GM18526 (cell line): ENCODE measurements around the gene PCDHGA1.

Experiments
- POLR2A ChIP-seq: IDR thresholded peaks from 3 replicates; pipeline ENCODE4 v1.6.1; 2011; ENCODE audit not compliant: insufficient read length; ENCODE audit errors: extremely low read depth

PCDHGA1 gene

DNA sequence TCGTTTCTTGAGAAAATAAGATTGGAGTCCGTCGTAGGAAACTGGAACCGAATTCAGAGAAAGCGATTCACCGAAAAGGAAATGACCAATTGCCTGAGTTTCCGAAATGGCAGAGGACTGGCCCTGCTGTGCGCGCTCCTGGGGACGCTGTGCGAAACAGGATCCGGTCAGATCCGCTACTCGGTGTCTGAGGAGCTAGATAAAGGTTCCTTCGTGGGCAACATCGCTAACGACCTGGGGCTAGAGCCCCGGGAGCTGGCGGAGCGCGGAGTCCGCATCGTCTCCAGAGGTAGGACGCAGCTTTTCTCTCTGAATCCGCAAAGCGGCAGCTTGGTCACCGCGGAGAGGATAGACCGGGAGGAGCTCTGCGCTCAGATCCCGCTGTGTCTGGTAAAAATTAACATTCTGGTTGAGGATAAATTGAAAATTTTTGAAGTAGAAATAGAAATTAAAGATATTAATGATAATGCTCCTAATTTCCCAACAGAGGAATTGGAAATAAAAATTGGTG is 13.7 kb downstream of the PCDHGA1 start:
- TF ChIP-seq POLR2A, result no peak

DNA sequence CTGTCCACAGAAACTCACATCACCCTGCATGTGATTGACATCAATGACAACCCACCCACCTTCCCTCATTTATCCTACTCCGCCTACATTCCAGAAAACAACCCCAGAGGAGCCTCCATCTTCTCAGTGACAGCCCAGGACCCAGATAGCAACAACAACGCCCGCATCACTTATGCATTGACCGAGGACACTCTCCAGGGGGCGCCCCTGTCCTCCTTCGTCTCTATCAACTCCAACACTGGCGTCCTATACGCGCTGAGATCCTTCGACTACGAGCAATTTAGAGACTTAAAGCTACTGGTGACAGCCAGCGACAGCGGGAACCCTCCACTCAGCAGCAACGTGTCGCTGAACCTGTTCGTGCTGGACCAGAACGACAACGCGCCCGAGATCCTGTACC is 15.0 kb downstream of the PCDHGA1 start:
- no peak for TF ChIP-seq POLR2A

DNA sequence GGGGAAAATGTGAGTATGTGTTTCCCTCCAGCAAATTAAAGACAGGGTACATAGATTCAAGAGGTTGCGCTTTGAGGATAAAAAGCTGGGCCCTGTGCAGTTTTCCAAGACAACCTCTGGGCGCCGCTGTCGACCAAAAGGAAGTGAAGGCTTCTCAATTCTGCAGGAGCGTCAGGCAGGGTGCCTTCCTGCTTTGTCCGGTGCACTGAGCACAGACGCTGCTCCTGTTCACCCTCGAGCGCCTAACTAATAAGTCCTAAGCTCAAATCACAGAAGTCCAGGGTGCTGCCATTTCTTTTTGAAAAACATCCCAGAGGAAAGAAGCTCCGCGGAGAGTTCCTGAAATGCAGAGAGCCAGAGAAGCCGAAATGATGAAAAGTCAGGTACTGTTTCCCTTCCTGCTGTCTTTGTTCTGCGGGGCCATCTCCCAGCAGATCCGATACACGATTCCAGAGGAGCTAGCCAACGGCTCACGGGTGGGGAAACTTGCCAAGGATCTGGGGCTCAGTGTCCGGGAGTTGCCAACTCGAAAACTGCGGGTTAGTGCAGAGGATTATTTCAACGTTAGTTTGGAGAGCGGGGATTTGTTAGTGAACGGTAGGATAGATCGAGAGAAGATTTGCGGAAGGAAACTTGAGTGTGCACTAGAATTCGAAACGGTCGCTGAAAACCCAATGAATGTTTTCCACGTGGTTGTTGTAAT is 19.8 kb downstream of the PCDHGA1 start, which contains the start of gene PCDHGB1:
PCDHGB1 (plus strand) TSS at position 183 of the 703 bp plus-strand sequence; CDS start at position 345, 162 bp downstream.
- TF ChIP-seq POLR2A, result no peak

DNA sequence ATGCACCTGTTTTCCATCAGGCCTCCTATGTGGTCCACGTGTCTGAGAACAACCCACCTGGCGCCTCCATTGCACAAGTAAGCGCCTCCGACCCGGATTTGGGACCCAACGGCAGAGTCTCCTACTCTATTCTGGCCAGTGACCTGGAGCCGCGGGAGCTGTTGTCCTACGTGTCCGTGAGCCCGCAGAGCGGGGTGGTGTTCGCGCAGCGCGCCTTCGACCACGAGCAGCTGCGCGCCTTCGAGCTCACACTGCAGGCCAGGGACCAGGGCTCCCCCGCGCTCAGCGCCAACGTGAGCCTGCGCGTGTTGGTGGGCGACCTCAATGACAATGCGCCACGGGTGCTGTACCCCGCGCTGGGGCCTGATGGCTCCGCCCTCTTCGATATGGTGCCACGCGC is 21.3 kb downstream of the PCDHGA1 start:
- TF ChIP-seq POLR2A, result no peak

DNA sequence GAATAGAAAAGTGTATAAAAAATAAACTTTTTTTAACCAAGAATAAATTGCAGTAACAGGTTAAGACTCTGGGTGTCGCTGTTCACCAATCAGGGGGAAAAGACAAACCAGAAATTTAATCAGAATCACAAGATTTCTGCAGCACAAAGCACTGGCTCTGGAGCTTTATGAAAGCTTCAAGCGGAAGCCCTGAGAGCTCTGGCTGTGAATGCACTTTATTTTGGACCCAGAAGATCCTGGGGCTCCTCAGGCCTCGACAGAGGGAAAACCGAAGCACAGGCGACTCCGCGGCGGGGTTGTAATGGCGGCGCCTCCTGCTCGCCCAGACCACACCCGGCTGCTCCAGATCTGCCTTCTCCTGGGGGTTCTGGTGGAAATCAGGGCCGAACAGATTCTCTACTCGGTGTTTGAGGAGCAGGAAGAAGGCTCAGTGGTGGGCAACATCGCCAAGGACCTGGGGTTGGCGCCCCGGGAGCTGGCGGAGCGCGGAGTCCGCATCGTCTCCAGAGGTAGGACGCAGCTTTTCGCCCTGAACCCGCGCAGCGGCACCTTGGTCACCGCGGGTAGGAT is 24.7 kb downstream of the PCDHGA1 start, which contains the start of gene PCDHGA4:
PCDHGA4 (plus strand) TSS at position 122 of the 570 bp plus-strand sequence; CDS start at position 209, 87 bp downstream.
- no peak for TF ChIP-seq POLR2A

DNA sequence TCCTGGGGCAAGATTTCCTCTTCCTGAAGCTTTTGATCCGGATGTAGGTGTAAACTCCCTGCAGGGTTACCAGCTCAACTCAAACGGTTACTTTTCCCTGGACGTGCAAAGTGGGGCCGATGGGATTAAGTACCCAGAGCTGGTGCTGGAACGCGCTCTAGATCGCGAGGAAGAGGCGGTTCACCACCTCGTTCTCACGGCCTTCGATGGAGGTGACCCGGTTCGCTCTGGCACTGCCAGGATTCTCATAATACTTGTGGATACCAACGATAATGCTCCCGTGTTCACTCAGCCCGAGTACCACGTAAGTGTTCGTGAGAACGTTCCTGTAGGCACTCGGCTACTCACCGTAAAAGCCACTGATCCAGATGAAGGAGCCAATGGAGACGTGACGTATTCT is 25.3 kb downstream of the PCDHGA1 start:
- no peak for TF ChIP-seq POLR2A

DNA sequence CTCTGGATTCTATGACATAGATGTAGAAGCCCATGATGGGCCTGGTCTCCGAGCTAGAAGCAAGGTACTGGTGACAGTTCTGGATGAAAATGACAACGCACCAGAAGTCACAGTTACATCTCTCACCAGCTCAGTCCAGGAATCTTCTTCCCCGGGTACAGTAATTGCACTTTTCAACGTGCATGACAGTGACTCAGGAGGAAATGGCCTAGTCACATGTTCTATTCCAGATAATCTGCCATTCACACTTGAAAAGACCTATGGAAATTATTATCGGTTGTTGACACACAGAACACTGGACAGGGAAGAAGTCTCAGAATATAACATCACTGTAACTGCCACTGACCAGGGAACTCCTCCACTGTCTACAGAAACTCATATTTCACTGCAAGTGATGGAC is 25.8 kb downstream of the PCDHGA1 start:
- no peak for TF ChIP-seq POLR2A

DNA sequence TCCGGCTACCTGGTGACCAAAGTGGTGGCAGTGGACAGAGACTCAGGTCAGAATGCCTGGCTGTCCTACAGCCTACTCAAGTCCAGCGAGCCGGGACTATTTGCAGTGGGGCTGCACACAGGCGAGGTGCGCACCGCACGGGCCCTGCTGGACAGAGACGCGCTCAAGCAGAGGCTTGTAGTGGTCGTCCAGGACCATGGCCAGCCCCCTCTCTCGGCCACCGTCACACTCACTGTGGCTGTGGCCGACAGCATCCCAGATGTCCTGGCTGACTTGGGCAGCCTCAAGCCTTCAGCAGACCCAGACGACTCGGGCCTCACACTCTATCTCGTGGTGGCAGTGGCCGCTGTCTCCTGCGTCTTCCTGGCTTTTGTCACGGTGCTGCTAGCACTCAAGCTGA is 26.6 kb downstream of the PCDHGA1 start:
- no peak for TF ChIP-seq POLR2A

DNA sequence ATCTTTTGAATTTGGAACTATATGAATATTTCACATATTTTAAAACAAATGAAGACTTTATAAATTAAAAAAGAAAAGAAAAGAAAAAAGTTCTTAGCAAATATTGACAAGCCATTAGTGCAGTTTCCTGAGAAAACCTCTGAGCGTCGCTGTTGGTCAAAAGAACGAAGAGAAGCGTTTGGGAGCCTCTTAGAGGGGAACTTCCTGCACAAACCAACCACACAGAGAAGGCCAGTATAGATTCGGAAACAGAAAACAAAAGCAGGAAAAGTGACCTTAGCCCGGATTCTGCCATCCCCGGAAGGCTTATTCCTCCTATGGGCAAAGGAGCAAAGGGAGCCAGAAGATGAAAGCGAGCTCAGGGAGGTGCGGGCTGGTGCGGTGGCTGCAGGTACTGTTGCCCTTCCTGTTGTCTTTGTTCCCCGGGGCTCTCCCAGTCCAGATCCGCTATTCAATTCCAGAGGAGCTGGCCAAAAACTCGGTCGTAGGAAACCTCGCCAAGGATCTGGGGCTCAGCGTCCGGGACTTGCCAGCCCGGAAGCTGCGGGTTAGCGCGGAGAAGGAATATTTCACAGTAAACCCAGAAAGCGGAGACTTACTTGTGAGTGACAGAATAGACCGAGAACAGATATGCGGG is 29.6 kb downstream of the PCDHGA1 start, which contains the start of gene PCDHGB2:
PCDHGB2 (plus strand) TSS at position 205 of the 637 bp plus-strand sequence; CDS start at position 347, 142 bp downstream.
- TF ChIP-seq POLR2A, result no peak

DNA sequence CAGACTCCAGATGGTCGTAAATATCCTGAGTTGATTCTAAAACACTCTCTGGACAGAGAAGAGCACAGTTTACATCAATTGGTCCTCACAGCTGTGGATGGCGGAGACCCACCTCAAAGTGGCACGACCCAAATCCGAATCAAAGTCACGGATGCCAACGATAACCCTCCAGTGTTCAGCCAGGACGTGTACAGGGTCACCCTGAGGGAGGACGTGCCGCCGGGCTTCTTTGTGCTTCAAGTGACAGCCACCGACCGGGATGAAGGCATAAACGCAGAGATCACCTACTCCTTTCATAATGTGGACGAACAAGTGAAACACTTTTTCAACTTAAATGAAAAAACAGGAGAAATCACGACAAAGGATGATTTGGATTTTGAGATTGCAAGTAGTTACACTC is 30.4 kb downstream of the PCDHGA1 start:
- TF ChIP-seq POLR2A, result no peak

DNA sequence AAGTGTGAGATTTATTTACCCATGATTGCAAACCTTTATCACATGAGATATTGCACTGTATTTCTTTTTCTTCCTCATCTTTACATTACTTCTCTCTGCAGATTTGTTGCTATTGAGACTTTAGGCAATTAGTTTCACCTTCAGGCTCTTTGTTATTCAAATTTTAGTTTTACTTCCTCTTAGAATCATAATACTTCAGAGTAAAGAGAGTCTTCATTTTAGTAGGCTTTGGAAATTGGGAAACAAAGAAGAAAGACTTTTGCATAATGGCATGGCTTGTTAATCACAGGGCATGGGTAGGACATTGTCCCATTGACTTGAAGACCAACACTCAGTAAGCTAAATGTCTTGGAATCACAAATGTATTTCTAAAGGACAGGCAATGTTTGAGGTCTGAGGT is 32.4 kb downstream of the PCDHGA1 start:
- no peak for TF ChIP-seq POLR2A

DNA sequence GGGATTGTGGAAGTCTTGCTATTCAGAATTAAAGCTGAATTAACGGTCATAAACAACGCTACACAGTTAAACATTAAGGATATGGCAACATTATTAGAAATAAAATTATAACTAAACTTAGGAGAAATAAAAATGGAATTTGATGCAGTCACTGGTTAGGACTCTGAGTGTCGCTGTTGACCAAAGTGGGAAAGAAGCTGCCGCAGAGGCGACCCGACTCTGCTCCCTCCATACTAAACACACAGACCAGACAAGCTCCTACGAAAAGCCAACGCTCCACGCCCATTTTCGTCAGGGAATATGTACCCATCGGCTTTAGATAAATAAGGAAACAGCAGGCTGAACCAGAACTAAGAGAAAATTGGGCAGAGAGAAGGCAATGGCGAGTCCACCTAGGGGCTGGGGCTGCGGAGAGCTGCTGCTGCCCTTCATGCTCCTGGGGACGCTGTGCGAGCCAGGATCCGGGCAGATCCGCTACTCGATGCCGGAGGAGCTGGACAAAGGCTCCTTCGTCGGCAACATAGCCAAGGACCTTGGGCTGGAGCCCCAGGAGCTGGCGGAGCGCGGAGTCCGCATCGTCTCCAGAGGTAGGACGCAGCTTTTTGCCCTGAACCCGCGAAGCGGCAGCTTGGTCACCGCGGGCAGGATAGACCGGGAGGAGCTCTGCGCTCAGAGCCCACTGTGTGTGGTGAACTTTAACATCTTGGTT is 33.8 kb downstream of the PCDHGA1 start, which contains the start of gene PCDHGA5:
PCDHGA5 (plus strand) TSS at position 211 of the 709 bp plus-strand sequence; CDS start at position 380, 169 bp downstream.
- no peak for TF ChIP-seq POLR2A

DNA sequence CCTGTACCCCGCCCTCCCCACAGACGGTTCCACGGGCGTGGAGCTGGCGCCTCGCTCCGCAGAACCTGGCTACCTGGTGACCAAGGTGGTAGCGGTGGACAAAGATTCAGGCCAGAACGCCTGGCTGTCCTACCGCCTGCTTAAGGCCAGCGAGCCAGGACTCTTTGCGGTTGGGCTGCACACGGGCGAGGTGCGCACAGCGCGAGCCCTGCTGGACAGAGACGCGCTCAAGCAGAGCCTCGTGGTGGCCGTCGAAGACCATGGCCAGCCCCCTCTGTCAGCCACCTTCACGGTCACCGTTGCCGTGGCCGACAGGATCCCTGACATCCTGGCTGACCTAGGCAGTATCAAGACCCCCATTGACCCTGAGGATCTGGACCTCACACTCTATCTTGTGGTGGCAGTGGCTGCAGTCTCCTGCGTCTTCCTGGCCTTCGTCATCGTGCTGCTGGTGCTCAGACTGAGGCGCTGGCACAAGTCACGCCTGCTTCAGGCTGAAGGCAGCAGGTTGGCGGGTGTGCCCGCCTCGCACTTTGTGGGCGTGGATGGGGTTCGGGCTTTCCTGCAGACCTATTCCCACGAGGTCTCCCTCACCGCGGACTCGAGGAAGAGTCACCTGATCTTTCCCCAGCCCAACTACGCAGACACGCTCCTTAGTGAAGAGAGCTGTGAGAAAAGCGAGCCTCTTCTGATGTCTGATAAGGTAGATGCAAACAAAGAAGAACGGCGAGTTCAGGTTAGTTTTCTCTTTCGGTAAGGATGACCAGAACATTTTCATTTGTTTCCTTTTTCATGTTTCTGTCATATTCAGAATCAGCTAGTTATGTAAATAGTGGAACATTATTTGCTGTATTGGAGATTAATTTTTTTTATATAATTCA is 35.9 kb downstream of the PCDHGA1 start:
- TF ChIP-seq POLR2A, result no peak
